ENCODE results near the gene PRRC2B. TPM values are rescaled to one million over a fixed set of nuclear protein-coding genes. Genes with fewer than 3 reads are reported as not detected.

Gene PRRC2B
- total and polyA plus RNA-seq, 2 experiments from 2014 or later = 45.0 to 193 TPM

GRCh38 chr9:131517761-131518190 lies 123.9 kb downstream of the PRRC2B start:
- ATAC-seq (no peak), DNase-seq (ENCODE audit: low spot score) (no peak)
- H3K36me3 ChIP-seq (ENCODE audit: insufficient read depth) = peaks cover 9% of the 10 kb centered on the region
- no peak overlapping the region for H3K27ac ChIP-seq (ENCODE audit: low read depth)
- no peak overlapping the region for H3K27ac Mint-ChIP-seq
- H4K20me1 ChIP-seq (replicated peaks; ENCODE audit: insufficient read depth) = no peaks in the 10 kb centered on the region
- H3F3A ChIP-seq (replicated peaks; ENCODE audit: low read depth) = peaks cover 9% of the 10 kb centered on the region
- H3K4me3 Mint-ChIP-seq = no peak overlapping the region
- peaks cover 16% of the 10 kb centered on the region for H3K27me3 Mint-ChIP-seq (ENCODE audit: insufficient read depth, low read depth, poor library complexity)
- H3K9me3 Mint-ChIP-seq = no peaks in the 10 kb centered on the region
- H3K36me3 Mint-ChIP-seq (ENCODE audit: low read depth) = peaks cover 54% of the 10 kb centered on the region
- no peak overlapping the region for H3K4me3 ChIP-seq
- H3K4me1 ChIP-seq (ENCODE audit: insufficient read depth) = no peaks in the 10 kb centered on the region
- H2AFZ ChIP-seq = no peak overlapping the region
- H3K4me2 ChIP-seq = no peak overlapping the region
- H3K4me1 Mint-ChIP-seq = no peaks in the 10 kb centered on the region
- H3K9me2 ChIP-seq (ENCODE audit: insufficient read depth) = no peaks in the 10 kb centered on the region
- H3K79me2 ChIP-seq (replicated peaks; ENCODE audit: insufficient read depth) = no peaks in the 10 kb centered on the region
- H3K27me3 ChIP-seq (ENCODE audit: insufficient read depth) = no peaks in the 10 kb centered on the region
- TF ChIP-seq CREB1 (CRISPR knock-in tag; IDR thresholded peaks at IDR 0.05; ENCODE audit: low read depth) = no peak
- no peak for TF ChIP-seq POLR2AphosphoS5 (IDR thresholded peaks at IDR 0.05; ENCODE audit: low read depth)
- no peak for TF ChIP-seq ZNF114 (CRISPR knock-in tag; IDR thresholded peaks at IDR 0.05)
- TF ChIP-seq REST (IDR thresholded peaks at IDR 0.05; ENCODE audit: unreplicated experiment) = no peak
- TF ChIP-seq ZNF331 (CRISPR knock-in tag; IDR thresholded peaks at IDR 0.05; ENCODE audit: low read depth) = no peak
- no peak for TF ChIP-seq NANOG (IDR thresholded peaks at IDR 0.05; ENCODE audit: borderline replicate concordance)
- no peak for TF ChIP-seq JUNB (IDR thresholded peaks at IDR 0.05; ENCODE audit: unreplicated experiment)
- TF ChIP-seq, protein P1, sequence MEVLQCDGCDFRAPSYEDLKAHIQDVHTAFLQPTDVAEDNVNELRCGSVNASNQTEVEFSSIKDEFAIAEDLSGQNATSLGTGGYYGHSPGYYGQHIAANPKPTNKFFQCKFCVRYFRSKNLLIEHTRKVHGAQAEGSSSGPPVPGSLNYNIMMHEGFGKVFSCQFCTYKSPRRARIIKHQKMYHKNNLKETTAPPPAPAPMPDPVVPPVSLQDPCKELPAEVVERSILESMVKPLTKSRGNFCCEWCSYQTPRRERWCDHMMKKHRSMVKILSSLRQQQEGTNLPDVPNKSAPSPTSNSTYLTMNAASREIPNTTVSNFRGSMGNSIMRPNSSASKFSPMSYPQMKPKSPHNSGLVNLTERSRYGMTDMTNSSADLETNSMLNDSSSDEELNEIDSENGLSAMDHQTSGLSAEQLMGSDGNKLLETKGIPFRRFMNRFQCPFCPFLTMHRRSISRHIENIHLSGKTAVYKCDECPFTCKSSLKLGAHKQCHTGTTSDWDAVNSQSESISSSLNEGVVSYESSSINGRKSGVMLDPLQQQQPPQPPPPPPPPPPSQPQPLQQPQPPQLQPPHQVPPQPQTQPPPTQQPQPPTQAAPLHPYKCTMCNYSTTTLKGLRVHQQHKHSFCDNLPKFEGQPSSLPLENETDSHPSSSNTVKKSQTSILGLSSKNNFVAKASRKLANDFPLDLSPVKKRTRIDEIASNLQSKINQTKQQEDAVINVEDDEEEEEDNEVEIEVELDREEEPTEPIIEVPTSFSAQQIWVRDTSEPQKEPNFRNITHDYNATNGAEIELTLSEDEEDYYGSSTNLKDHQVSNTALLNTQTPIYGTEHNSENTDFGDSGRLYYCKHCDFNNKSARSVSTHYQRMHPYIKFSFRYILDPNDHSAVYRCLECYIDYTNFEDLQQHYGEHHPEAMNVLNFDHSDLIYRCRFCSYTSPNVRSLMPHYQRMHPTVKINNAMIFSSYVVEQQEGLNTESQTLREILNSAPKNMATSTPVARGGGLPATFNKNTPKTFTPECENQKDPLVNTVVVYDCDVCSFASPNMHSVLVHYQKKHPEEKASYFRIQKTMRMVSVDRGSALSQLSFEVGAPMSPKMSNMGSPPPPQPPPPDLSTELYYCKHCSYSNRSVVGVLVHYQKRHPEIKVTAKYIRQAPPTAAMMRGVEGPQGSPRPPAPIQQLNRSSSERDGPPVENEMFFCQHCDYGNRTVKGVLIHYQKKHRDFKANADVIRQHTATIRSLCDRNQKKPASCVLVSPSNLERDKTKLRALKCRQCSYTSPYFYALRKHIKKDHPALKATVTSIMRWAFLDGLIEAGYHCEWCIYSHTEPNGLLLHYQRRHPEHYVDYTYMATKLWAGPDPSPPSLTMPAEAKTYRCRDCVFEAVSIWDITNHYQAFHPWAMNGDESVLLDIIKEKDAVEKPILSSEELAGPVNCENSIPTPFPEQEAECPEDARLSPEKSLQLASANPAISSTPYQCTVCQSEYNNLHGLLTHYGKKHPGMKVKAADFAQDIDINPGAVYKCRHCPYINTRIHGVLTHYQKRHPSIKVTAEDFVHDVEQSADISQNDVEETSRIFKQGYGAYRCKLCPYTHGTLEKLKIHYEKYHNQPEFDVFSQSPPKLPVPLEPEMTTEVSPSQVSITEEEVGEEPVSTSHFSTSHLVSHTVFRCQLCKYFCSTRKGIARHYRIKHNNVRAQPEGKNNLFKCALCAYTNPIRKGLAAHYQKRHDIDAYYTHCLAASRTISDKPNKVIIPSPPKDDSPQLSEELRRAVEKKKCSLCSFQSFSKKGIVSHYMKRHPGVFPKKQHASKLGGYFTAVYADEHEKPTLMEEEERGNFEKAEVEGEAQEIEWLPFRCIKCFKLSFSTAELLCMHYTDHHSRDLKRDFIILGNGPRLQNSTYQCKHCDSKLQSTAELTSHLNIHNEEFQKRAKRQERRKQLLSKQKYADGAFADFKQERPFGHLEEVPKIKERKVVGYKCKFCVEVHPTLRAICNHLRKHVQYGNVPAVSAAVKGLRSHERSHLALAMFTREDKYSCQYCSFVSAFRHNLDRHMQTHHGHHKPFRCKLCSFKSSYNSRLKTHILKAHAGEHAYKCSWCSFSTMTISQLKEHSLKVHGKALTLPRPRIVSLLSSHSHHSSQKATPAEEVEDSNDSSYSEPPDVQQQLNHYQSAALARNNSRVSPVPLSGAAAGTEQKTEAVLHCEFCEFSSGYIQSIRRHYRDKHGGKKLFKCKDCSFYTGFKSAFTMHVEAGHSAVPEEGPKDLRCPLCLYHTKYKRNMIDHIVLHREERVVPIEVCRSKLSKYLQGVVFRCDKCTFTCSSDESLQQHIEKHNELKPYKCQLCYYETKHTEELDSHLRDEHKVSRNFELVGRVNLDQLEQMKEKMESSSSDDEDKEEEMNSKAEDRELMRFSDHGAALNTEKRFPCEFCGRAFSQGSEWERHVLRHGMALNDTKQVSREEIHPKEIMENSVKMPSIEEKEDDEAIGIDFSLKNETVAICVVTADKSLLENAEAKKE (CRISPR knock-in tag; IDR thresholded peaks at IDR 0.05) = no peak
- no peak for TF ChIP-seq CTCF (conservative IDR thresholded peaks at IDR 0.05; ENCODE audit: low read depth in 2 of 2)
- no peak for TF ChIP-seq STAT1 (IDR thresholded peaks at IDR 0.05; ENCODE audit: unreplicated experiment)
- no peak for TF ChIP-seq ETS1 (IDR thresholded peaks at IDR 0.05)
- TF ChIP-seq EZH2phosphoT487 (IDR thresholded peaks at IDR 0.05; ENCODE audit: unreplicated experiment) = no peak
- no peak for TF ChIP-seq EZH2 (IDR thresholded peaks at IDR 0.05; ENCODE audit: low read depth, unreplicated experiment)
